GM12878 (cell line): Measurements from ENCODE around the gene FOS. TPM values are rescaled to one million over a fixed set of nuclear protein-coding genes. Genes with fewer than 3 reads are reported as not detected.

ENCODE experiments used
- BHLHE40 ChIP-seq, 2 experiments: fragments of 450-650 bp in 1 of 2; IDR thresholded peaks; 2 replicates each; pipeline ENCODE4 v1.6.1; 2011 to 2017; ENCODE audit warnings: low read depth in 2 of 2, borderline replicate concordance in 1 of 2, improper control_type of control experiment in 1 of 2, low read length in 1 of 2, mild to moderate bottlenecking in 1 of 2
- CHD1 ChIP-seq: IDR thresholded peaks from 2 replicates; pipeline ENCODE4 v1.6.1; 2012; ENCODE audit warnings: low read depth, low read length, improper control_type of control experiment
- CREM ChIP-seq: IDR thresholded peaks from 2 replicates; pipeline ENCODE4 v1.6.1; 2014; ENCODE audit warnings: antibody characterized with exemption, low read depth
- FOXM1 ChIP-seq: IDR thresholded peaks from 2 replicates; pipeline ENCODE4 v1.6.1; 2012; ENCODE audit warnings: low read depth, mild to moderate bottlenecking, inconsistent platforms, low read length, moderate library complexity
- IKZF1 ChIP-seq: fragments of 450-650 bp; conservative IDR thresholded peaks from 2 replicates; pipeline ENCODE4 v1.6.1; 2017; ENCODE audit warnings: antibody characterized with exemption, mild to moderate bottlenecking
- JUND ChIP-seq: IDR thresholded peaks from 2 replicates; pipeline ENCODE4 v1.6.1; 2012; ENCODE audit warnings: low read depth, mild to moderate bottlenecking, low read length, improper control_type of control experiment, moderate library complexity
- LARP7 ChIP-seq: fragments of 450-650 bp; IDR thresholded peaks from 2 replicates; pipeline ENCODE4 v1.6.1; 2017; ENCODE audit warnings: mild to moderate bottlenecking
- NR2C1 ChIP-seq: fragments of 450-650 bp; IDR thresholded peaks from 2 replicates; pipeline ENCODE4 v1.6.1; 2017; ENCODE audit warnings: antibody characterized with exemption, mild to moderate bottlenecking, moderate library complexity
- NR2C2 ChIP-seq: IDR thresholded peaks from 2 replicates; pipeline ENCODE4 v1.6.1; 2011; ENCODE audit warnings: borderline replicate concordance, low read depth; ENCODE audit not compliant: control insufficient read depth, insufficient read length
- NR2F1 ChIP-seq: fragments of 450-650 bp; conservative IDR thresholded peaks from 2 replicates; pipeline ENCODE4 v1.6.1; 2017; ENCODE audit warnings: mild to moderate bottlenecking
- NRF1 ChIP-seq: conservative IDR thresholded peaks from 2 replicates; pipeline ENCODE4 v1.6.1; 2011; ENCODE audit warnings: mild to moderate bottlenecking, low read depth, low read length, improper control_type of control experiment
- POLR2A ChIP-seq: IDR thresholded peaks from 2 replicates; pipeline ENCODE4 v1.6.1; 2011; ENCODE audit warnings: low read depth, mild to moderate bottlenecking, low read length
- RAD51 ChIP-seq: fragments of 450-650 bp; IDR thresholded peaks from 2 replicates; pipeline ENCODE4 v1.6.1; 2016; ENCODE audit warnings: moderate library complexity, mild to moderate bottlenecking, inconsistent platforms
- RELA ChIP-seq: fragments of 450-650 bp; IDR thresholded peaks from 2 replicates; pipeline ENCODE4 v1.8.0; 2014; ENCODE audit warnings: borderline replicate concordance; ENCODE audit not compliant: partially characterized antibody
- RUNX3 ChIP-seq: IDR thresholded peaks from 2 replicates; pipeline ENCODE4 v1.6.1; 2012; ENCODE audit warnings: low read length, inconsistent platforms
- SREBF1 ChIP-seq: IDR thresholded peaks from 2 replicates; pipeline ENCODE4 v1.6.1; 2012; ENCODE audit warnings: mild to moderate bottlenecking, low read length
- TAF1 ChIP-seq: IDR thresholded peaks from 2 replicates; pipeline ENCODE4 v1.6.1; 2011; ENCODE audit warnings: mild to moderate bottlenecking, low read depth, low read length, borderline replicate concordance
- TBL1XR1 ChIP-seq: IDR thresholded peaks from 2 replicates; pipeline ENCODE4 v1.6.1; 2012; ENCODE audit warnings: low read depth, low read length, improper control_type of control experiment
- TCF3 ChIP-seq: IDR thresholded peaks from 2 replicates; pipeline ENCODE4 v1.6.1; 2012; ENCODE audit warnings: low read depth, mild to moderate bottlenecking, low read length, borderline replicate concordance; ENCODE audit not compliant: insufficient read depth
- TCF7 ChIP-seq: IDR thresholded peaks from 2 replicates; pipeline ENCODE4 v1.6.1; 2014; ENCODE audit warnings: antibody characterized with exemption, borderline replicate concordance
- YBX1 ChIP-seq: fragments of 450-650 bp; IDR thresholded peaks from 2 replicates; pipeline ENCODE4 v1.6.1; 2016; ENCODE audit warnings: antibody characterized with exemption
- ZSCAN29 ChIP-seq: fragments of 450-650 bp; IDR thresholded peaks from 2 replicates; pipeline ENCODE4 v1.6.1; 2017; ENCODE audit warnings: mild to moderate bottlenecking, moderate library complexity
- polyA plus RNA-seq, 11 experiments: library from polyadenylated mRNA; depleted of rRNA in 4 of 11; unstranded in 6 of 11; stranded (reverse) in 5 of 11; fragments of >200 nt; fragmentation: Nextera tagmentation in 4 of 11; fragmentation: Illumina TruSeq in 1 of 11; extraction: Ambion mirVana in 4 of 11; extraction: Trizol in 1 of 11; gene quantifications; 1 replicate in 1 of 11; 2 replicates in 10 of 11; pipeline versions ENCODE4 v1.2.1 to v1.2.3, GENCODE V29; 2011 to 2016; ENCODE audit warnings: inconsistent platforms in 2 of 11, missing spikeins in 2 of 11, low read depth in 1 of 11
- total RNA-seq, 4 experiments: library from RNA; depleted of rRNA in 3 of 4; stranded (reverse); fragments of >200 nt in 3 of 4; fragmentation: Illumina TruSeq in 1 of 4; extraction: Trizol in 1 of 4; gene quantifications; 2 replicates each; pipeline versions ENCODE4 v1.2.1 to v1.2.3, GENCODE V29; 2013 to 2021
- TF ChIP-seq, protein P1 (sequence below): fragments of 450-650 bp; IDR thresholded peaks from 2 replicates; pipeline ENCODE4 v1.6.1; 2018; ENCODE audit warnings: borderline replicate concordance, mild to moderate bottlenecking; ENCODE audit not compliant: partially characterized antibody
- TF ChIP-seq, protein P2 (sequence below): fragments of 450-650 bp; IDR thresholded peaks from 2 replicates; pipeline ENCODE4 v1.6.1; 2016; ENCODE audit warnings: mild to moderate bottlenecking, moderate library complexity, borderline replicate concordance
- TF ChIP-seq, protein P3 (sequence below): fragments of 450-650 bp; IDR thresholded peaks from 2 replicates; pipeline ENCODE4 v1.6.1; 2016; ENCODE audit warnings: mild to moderate bottlenecking

FOS gene
- total and polyA plus RNA-seq, 10 of the 15 experiments (the other 5 are each of a cell fraction or from before 2014, with no cell fraction given): 0.02 to 0.95 (median 0.38) TPM

DNA sequence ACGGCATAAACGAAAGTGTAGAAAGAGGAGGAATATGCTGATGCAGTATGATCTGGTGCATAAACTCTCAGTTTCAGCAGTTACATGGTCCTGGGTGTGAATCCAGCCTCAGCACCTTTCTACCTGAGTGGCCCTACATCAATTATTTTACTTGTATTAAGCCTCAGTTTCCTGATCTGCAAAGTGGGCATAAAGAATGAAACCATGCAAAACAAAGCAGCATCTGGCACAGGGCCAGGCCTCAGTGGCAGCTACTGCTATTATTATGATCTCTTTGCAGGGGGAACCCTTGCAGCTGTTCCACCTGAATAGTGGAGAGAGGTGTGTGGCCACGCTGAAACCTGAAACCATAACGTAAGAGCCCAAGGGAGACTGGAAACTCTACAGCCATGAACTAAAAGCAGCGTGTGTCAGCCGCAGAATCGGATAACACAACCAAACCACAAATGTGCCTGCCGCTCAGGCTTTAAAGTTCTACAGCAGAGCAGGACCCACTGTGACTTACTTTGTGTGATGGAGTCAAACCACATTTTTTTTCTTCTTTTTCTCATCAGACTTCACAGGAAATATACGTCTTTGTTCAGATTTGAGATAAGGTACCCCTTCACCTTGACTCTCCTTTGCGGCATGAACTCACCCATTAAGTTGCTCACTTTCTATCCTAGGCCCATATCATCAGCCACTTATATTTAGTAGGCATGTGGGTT, 29.2 kb upstream of the FOS start (continued):
- TF ChIP-seq, protein P1, sequence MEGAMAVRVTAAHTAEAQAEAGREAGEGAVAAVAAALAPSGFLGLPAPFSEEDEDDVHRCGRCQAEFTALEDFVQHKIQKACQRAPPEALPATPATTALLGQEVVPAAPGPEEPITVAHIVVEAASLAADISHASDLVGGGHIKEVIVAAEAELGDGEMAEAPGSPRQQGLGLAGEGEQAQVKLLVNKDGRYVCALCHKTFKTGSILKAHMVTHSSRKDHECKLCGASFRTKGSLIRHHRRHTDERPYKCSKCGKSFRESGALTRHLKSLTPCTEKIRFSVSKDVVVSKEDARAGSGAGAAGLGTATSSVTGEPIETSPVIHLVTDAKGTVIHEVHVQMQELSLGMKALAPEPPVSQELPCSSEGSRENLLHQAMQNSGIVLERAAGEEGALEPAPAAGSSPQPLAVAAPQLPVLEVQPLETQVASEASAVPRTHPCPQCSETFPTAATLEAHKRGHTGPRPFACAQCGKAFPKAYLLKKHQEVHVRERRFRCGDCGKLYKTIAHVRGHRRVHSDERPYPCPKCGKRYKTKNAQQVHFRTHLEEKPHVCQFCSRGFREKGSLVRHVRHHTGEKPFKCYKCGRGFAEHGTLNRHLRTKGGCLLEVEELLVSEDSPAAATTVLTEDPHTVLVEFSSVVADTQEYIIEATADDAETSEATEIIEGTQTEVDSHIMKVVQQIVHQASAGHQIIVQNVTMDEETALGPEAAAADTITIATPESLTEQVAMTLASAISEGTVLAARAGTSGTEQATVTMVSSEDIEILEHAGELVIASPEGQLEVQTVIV: no peak
- TF ChIP-seq CREM (peak; percentile 86), JUND (peak; percentile 35; the same call in 1 of the 2 replicates), RELA (peak; percentile 35), LARP7 (no peak), TAF1 (no peak), NR2F1 (peak; percentile 72), FOXM1 (peak; percentile 94), RUNX3 (peak; percentile 99), TCF7 (no peak), SREBF1 (peak; percentile 57; the same call in 1 of the 2 replicates), YBX1 (no peak), POLR2A (no peak), NRF1 (no peak), CHD1 (no peak; the same call in 1 of the 2 replicates), TBL1XR1 (peak; percentile 96), RAD51 (0 out of 2 replicates have a peak, but pooled peaks have one; percentile 14), BHLHE40 (IDR thresholded peaks at IDR 0.05; ENCODE audit: borderline replicate concordance in 1 of 2, low read depth in 2 of 2, low read length in 1 of 2) (peak; percentile 90 to 92), NR2C2 (no peak), IKZF1 (peak; percentile 95), ZSCAN29 (0 out of 2 replicates have a peak, but pooled peaks have one; percentile 48), NR2C1 (no peak), TCF3 (peak; percentile 89)
- TF ChIP-seq, protein P2, sequence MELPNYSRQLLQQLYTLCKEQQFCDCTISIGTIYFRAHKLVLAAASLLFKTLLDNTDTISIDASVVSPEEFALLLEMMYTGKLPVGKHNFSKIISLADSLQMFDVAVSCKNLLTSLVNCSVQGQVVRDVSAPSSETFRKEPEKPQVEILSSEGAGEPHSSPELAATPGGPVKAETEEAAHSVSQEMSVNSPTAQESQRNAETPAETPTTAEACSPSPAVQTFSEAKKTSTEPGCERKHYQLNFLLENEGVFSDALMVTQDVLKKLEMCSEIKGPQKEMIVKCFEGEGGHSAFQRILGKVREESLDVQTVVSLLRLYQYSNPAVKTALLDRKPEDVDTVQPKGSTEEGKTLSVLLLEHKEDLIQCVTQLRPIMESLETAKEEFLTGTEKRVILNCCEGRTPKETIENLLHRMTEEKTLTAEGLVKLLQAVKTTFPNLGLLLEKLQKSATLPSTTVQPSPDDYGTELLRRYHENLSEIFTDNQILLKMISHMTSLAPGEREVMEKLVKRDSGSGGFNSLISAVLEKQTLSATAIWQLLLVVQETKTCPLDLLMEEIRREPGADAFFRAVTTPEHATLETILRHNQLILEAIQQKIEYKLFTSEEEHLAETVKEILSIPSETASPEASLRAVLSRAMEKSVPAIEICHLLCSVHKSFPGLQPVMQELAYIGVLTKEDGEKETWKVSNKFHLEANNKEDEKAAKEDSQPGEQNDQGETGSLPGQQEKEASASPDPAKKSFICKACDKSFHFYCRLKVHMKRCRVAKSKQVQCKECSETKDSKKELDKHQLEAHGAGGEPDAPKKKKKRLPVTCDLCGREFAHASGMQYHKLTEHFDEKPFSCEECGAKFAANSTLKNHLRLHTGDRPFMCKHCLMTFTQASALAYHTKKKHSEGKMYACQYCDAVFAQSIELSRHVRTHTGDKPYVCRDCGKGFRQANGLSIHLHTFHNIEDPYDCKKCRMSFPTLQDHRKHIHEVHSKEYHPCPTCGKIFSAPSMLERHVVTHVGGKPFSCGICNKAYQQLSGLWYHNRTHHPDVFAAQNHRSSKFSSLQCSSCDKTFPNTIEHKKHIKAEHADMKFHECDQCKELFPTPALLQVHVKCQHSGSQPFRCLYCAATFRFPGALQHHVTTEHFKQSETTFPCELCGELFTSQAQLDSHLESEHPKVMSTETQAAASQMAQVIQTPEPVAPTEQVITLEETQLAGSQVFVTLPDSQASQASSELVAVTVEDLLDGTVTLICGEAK: no peak
- TF ChIP-seq, protein P3, sequence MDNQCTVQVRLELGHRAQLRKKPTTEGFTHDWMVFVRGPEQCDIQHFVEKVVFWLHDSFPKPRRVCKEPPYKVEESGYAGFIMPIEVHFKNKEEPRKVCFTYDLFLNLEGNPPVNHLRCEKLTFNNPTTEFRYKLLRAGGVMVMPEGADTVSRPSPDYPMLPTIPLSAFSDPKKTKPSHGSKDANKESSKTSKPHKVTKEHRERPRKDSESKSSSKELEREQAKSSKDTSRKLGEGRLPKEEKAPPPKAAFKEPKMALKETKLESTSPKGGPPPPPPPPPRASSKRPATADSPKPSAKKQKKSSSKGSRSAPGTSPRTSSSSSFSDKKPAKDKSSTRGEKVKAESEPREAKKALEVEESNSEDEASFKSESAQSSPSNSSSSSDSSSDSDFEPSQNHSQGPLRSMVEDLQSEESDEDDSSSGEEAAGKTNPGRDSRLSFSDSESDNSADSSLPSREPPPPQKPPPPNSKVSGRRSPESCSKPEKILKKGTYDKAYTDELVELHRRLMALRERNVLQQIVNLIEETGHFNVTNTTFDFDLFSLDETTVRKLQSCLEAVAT: peak; percentile 88
